Measurements from ENCODE around the gene MAB21L2.

The MAB21L2 gene

GRCh38 chr4:150619042-150619441, 37.1 kb downstream of the MAB21L2 start:
- peak; percentile 13 for DNase-seq (ENCODE audit: low read depth)

- DNase-seq (ENCODE audit: low read depth): no peak
Measured at GRCh38 chr4:150624055-150624454, 42.1 kb downstream of the MAB21L2 start.

GRCh38 chr4:150625033-150625432, 43.1 kb downstream of the MAB21L2 start:
- DNase-seq (ENCODE audit: low read depth): no peak

GRCh38 chr4:150628073-150628472, 46.1 kb downstream of the MAB21L2 start:
- no peak for DNase-seq (ENCODE audit: low read depth)

- DNase-seq (ENCODE audit: low read depth): no peak
Measured at GRCh38 chr4:150632639-150633038, 50.7 kb downstream of the MAB21L2 start.
